GM12878 (cell line): ENCODE data around the gene UNC45A.

ENCODE experiments used
- CTCF ChIP-seq, 3 experiments: IDR thresholded peaks in 2 of 3; conservative IDR thresholded peaks in 1 of 3; 2 replicates each; pipeline ENCODE4 v1.5.1; 2011; ENCODE audit warnings: low read depth in 3 of 3, low read length in 3 of 3, mild to moderate bottlenecking in 3 of 3, control low read depth in 2 of 3, moderate library complexity in 2 of 3, inconsistent platforms in 1 of 3, mixed read lengths in 1 of 3; ENCODE audit not compliant: control insufficient read depth in 2 of 3, insufficient read depth in 1 of 3; ENCODE audit errors: extremely low read depth in 1 of 3
- SMAD1 ChIP-seq: fragments of 450-650 bp; IDR thresholded peaks from 2 replicates; pipeline ENCODE4 v1.6.1; 2018; ENCODE audit warnings: mild to moderate bottlenecking, low read depth; ENCODE audit not compliant: partially characterized antibody

- TF ChIP-seq CTCF (IDR thresholded peaks at IDR 0.05 in 2 of 3, conservative IDR thresholded peaks at IDR 0.05 in 1 of 3; ENCODE audit: control insufficient read depth in 2 of 3, extremely low read depth in 1 of 3, insufficient read depth in 1 of 3, low read depth in 3 of 3, low read length in 3 of 3) (no peak), SMAD1 (no peak)
These were observed 22.4 kb upstream of the UNC45A start for GRCh38 chr15:90912770-90913075.
